Measurements from ENCODE around the gene DNAJC18.
"Not testable (repeated sequence)": the region's sequence is repeated elsewhere in the genome, so short reads cannot be mapped to it uniquely, and the experiment has no call there.

DNAJC18 gene

GRCh38 chr5:139402561-139403158 is 36.7 kb downstream of the DNAJC18 start:
- DNase-seq, result no peak

GRCh38 chr5:139401546-139401945 is 37.8 kb downstream of the DNAJC18 start:
- no peak for DNase-seq

DNA sequence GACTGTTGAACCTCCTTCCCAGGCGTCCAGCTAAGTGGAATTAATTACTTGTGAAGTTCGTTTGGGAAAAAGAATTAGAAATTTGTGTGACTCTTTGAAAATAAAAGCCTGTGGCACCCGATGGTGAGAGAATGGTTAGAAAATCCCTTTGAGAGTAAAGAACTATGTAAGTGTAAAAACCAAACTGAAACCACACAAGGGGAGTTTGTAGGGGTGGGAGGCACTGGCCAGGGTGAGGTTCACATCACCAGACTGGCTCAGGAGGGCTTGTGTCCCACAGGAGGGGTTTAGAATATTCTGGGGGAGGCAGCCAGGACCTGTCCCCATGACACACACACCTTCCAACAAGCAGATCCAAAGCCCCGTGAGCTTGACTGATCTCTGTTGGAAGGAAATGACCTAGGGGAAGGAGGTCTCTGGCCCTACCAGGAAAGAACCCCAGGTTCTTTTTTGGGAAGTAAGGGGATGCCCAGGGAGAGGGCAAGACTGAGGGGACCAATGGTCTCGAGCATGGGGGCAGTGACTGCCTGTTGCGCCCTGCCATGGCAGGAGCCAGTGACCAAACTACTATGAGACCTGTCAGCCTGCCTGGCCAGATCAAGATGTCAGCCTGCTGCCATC is 39.7 kb downstream of the DNAJC18 start:
- no peak for DNase-seq

DNA sequence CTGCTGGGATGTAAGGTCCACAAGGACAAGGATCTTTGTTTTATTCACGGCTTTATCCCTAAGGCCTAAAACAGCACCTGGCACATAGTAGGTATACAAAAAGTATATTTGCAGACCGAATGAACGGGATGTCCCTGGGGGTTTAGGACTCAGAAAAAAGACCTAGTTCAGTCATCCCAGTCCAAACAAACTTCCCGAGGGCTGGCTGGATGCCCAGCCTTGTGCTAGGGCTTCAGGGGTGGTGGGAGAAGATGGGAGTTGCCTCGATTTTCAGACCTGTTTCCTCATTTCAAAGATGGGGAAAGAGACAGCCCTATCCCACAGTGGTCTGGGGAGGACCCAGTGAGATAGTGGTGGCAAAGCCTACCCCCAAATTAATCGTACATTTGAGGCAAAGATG is 41.4 kb downstream of the DNAJC18 start:
- no peak for DNase-seq

- no peak for DNase-seq
Observed at GRCh38 chr5:139396691-139397090, 42.6 kb downstream of the DNAJC18 start.

DNA sequence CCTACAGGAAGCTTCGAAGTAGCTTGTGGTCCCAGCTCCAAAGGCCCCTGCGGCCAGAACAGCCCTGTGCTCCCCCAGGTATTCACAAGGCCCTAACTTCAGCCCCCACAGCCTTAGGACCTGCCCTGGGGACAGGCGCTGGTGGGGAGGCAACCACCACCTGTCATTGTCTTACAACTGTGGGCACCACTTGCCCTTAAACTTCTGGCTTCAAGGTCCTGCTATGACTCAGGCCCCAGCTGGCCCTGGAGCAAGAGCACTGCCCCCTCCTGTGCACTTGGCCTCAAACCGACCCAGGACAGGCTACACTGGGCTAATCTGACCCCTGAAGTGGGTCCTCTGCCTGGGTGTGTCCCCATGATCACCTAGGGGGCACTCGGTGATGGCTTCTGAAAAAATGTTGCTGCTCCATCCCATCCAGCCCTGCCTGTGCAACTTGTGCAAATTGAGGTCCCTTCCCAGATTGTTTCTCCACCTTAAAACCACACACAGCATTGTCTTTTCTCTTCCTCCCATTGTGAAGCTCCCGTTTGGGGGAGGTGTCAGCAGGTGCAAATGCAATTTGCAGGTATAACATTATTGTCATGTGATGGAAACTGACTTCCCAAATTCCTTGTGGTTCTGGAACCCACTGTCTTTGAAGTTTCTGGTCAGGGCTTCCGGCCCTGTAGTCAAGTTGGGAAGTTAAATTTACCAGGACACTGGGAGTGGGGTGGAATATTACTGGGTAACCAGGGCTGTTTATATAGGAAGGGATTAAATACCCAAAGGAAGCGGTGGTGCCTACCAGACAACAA is 43.3 kb downstream of the DNAJC18 start:
- no peak for DNase-seq

DNA sequence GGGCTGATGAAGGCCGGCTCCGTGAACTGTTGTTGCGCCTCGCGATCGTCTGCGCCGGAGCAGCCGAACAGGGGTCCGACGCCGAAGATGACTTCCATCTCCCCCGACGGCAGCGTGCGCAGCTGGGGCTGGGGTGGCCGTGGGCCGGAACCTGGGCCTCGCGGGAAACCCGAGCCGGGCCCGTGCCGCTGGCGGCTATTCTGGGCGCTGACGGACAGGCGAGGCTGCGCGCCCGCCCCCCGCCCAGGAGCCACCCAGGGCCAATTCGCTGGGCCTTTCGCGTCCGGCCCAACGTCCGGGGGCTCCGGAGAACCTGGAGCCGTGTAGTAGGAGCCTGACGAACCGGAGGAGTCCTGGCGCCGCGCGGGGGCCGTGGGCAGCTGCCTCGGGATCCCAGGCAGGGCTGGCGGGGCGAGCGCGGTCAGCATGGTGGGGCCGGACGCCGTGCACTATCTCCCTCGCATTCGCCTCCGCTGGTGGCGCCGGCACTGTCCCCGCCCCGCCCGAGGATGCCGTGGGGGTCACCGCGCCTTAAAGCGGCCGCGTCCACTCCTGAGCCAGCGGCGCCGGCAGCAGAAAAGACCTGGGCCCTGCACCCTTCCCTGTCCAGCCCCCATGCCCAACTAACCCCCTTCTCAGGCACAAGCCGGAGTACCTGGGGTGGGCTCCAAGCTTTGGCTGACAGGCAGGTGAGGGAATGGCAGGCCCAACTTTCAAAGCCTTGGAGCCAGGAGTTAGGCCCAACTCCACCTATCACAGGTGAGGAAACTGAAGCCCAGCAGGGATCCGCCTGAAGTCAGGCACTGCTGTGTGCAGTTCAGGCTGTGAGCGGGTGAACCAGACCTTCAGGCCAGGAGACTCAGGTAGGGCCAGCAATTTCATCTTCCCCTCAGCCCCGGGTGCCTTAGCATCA is 44.4 kb downstream of the DNAJC18 start, which contains the start of gene PROB1:
Gene PROB1 (minus strand): TSS at position 451 of the 913 bp plus-strand sequence. CDS start 23 bp downstream, at position 428.
- DNase-seq, result no peak

DNA sequence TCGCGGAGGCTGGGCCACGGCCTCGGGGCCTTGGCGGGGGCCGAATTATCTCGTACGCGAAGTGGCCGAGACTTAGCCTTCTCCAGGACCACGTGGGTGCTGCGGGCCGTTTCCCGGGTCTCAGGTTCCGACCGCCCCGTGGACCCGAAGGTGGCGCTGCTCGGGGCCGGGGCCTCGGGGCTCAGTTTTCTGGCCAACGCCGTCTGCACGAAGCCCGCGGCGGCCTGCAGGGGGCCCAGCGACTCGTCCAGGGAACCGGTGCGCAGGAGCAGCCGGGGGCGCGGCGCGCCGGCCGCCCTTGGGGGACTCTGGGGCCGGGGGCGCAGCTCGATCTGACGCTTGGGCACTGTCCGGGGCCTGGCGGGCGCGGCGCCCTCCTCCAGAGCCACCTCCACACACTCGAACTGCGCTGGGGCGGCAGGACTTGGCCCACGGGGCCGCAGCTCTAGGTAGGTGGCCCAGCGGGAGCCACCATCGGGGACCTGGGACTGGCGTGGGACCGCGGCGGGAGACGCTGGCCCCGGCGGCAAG is 45.1 kb downstream of the DNAJC18 start:
- no peak for DNase-seq

DNA sequence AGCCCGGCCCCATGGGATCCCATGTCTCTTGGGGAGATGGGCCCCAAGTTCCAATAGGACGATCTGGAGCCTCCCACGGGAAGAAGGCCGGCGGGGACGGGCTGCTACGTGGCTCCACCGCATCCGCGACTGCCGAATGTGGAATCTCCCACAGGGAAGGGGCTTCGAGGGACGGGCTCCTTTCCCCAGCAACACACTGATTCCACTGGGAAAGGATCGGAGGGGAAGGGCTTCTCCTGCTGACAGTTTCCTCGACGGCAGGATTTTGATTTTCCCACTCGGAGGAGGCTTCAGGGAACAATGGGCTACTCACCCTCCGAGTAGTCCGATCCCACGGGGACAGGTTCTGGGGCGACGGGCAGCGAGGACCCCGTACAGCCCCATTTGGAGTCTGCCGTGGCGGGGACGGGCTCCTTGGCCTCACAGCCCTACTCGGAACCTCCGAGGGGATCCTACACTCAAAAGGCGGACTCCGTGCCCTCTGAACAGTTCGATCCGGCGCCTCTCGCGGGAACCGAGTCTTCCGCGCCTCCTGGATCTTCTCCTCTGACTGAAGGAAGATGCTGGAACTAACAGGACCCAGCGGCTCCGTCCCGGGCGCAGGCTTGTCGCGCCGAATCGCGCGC is 45.7 kb downstream of the DNAJC18 start:
- peak; percentile 73 for DNase-seq

GRCh38 chr5:139392678-139393496 is 46.4 kb downstream of the DNAJC18 start:
- peak; percentile 93 for DNase-seq

- no peak for DNase-seq
Observed at GRCh38 chr5:139392324-139392677, 47.0 kb downstream of the DNAJC18 start.

GRCh38 chr5:139391570-139392323 is 47.6 kb downstream of the DNAJC18 start:
- DNase-seq, result peak; percentile 69

DNA sequence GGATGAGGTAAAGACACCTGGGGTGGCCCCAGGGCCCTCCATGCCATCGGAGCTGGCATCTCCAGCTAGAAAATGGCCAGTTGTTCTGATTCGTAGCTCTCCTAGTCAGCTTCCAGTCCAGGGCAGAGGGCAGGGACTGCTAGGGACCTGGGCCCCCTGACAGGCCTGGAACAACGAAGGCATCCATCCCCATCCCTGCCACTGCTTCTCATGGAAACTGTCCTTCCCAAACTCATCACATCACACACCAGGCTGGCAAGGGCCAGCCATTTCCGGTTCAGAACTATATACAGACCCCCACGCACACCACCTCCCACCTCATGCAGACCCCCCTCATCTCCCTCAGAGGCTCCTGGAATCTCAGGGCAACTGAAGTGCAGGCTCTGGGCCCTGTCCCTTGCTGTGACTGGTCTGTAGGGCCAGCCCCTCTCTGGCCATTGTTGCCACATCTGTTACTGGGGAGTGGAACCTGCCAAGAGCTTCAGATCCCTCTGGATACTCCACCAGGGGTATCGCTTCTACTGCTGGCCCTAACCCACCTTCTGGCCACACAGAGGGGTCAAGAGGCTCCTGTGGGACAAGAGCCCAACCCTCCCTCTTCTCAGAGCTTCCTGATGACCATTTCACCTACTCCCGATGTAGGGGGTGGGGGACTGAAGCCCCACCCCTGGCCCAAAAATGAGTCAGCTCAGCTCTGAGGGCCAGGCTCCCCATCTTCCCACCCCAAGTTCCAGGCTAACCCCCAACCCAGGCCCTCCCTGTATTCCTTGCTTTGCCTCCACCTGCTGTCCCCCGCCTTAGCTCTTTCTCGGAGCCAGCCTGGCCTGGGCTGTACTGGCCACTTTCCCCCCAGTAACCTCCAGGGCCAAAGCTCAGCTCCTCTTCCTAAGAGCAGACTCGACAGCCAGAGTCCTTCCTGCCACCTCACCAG is 48.4 kb downstream of the DNAJC18 start:
- no peak for DNase-seq

GRCh38 chr5:139389701-139390638 is 49.4 kb downstream of the DNAJC18 start, which contains the start of gene MZB1:
Gene MZB1, minus strand, starts transcription at chr5:139389913. Its CDS starts 57 bp downstream, at chr5:139389856.
- DNase-seq, result peak; percentile 85

DNA sequence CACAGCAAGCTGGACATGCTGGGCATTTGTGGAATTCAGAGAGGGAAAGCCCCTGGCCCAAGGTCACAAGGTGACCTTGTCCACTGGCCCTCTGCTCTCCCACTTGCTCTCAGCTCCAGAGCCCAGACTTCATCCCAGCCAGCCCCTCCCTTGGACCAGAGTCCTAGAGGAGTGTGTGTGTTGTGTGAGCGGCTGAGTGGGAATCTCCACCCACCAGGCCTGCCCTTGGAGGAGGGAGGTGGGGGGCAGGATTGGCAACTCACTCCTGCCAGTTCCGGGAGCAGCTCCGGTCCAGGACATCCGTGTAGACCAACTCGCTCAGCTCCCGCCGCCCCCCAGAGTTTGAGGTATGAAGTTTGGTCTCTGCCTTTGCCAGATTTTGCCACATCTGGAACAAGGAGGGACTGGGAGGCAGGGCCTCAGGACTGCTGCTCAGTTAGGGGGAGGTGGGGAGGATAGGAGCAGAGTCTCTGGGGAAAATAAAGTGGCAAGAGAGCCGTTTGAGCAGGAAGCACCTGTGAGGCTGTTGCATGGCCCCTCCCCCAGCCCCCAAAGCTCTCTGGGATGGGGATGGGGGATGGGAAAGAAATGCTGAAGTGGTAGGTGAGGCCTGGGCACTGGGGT is 51.0 kb downstream of the DNAJC18 start:
- no peak for DNase-seq

DNA sequence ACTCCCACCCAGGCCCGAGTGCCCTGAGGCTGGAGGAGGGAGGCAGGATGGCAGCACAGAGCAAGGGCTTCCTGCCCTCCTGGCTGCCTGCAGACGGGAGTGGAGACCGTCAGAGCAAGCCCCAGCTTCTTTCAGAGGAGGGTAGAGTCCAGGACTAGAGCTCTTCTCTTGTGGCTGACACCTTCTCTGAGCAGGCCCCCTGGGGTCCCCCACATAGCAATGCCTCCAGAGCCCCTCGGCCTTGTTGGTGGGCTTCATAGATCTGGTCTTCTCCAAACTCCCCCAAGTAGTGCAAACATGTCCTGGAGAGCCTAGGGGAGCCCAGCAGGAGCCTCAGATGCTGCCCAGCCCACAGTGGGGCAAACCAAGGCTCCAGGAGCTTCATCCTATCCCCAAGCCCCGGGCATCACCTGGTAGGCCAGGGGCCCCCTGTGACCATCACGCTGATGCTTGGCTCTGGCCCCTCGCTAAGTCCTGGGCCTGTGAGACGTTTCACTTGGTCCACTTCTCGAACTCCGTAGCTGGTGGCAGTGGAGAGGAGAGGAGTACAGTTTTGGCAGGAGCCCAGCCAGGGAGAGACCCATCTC is 51.6 kb downstream of the DNAJC18 start:
- DNase-seq, result no peak

DNA sequence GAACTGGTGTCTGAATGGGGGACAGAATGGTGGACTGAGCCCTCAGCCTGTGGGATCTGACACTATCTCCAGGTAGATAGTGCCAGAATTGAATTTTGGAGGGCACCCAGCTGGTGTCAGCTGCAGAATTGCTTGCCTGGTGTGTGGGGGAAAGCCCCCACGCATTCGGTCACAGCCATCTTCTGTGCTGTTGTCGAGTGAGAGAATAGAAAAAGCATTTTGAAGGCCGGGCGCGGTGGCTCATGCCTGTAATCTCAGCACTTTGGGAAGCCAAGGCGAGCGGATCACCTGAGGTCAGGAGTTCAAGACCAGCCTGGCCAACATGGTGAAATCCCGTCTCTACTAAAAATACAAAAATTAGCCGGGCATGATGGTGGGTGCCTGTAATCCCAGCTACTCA is 52.4 kb downstream of the DNAJC18 start:
- not testable (repeated sequence) for DNase-seq
